CD4-positive, alpha-beta T cell (primary cell): ENCODE data around the gene SPTLC1. TPM values are rescaled to one million over a fixed set of nuclear protein-coding genes. Genes with fewer than 3 reads are reported as not detected.

Source experiments
- ATAC-seq: fragments of 200-7000 bp; cut with Tn5 transposase; one replicate; pipeline ENCODE4 v1.10.0; 2022; ENCODE audit warnings: mild to moderate bottlenecking; ENCODE audit not compliant: poor library complexity
- CTCF ChIA-PET: fragments of 350-600 bp; sonication (Branson Sonifier 250); formaldehyde crosslinking; loops from one replicate; lab custom pipeline; 2021; ENCODE audit warnings: antibody characterized with exemption, inconsistent platforms; lab: Charles Lee
- POLR2A ChIA-PET: fragments of 350-600 bp; sonication (Branson Sonifier 250); formaldehyde crosslinking; loops from one replicate; lab custom pipeline; 2021; ENCODE audit warnings: antibody characterized with exemption, inconsistent platforms; lab: Charles Lee
- DNase-seq, 14 experiments: peaks; one replicate each; pipeline ENCODE4 v3.0.0-alpha.2; 2013 to 2020; ENCODE audit warnings: mixed read lengths in 2 of 14
- H3K27ac ChIP-seq, 2 donors: one replicate each; pipeline versions ENCODE4 v1.5.1 to v1.7.0; 2013; ENCODE audit warnings: low read length in 2 of 2, low read depth in 1 of 2, mild to moderate bottlenecking in 1 of 2
- H3K27me3 ChIP-seq, 2 experiments: 1 replicate in 1 of 2; 2 replicates in 1 of 2; pipeline versions ENCODE4 v1.6.1 to v1.7.0; 2013; ENCODE audit warnings: low read length in 2 of 2, control low read depth in 1 of 2, mild to moderate bottlenecking in 1 of 2, moderate library complexity in 1 of 2; ENCODE audit not compliant: insufficient read depth in 2 of 2, control insufficient read depth in 1 of 2
- H3K36me3 ChIP-seq: one replicate; pipeline ENCODE4 v1.6.1; 2013; ENCODE audit warnings: low read length, control low read depth; ENCODE audit not compliant: insufficient read depth
- H3K4me1 ChIP-seq: one replicate; pipeline ENCODE4 v1.6.1; 2013; ENCODE audit warnings: low read length, control low read depth; ENCODE audit not compliant: insufficient read depth
- H3K4me3 ChIP-seq: one replicate; pipeline ENCODE4 v1.5.1; 2013; ENCODE audit warnings: mild to moderate bottlenecking, low read length, moderate library complexity
- H3K9me3 ChIP-seq, 2 experiments: 1 replicate in 1 of 2; 2 replicates in 1 of 2; pipeline versions ENCODE4 v1.6.1 to v1.7.0; 2013; ENCODE audit warnings: low read length in 2 of 2, mild to moderate bottlenecking in 2 of 2, control low read depth in 1 of 2, moderate library complexity in 1 of 2; ENCODE audit not compliant: control insufficient read depth in 1 of 2, insufficient read depth in 1 of 2
- H3K27ac Mint-ChIP-seq: one replicate; pipeline ENCODE4 v1.8.0; 2020; ENCODE audit warnings: mixed read lengths
- H3K27me3 Mint-ChIP-seq: one replicate; pipeline ENCODE4 v1.8.0; 2021; ENCODE audit warnings: mixed read lengths
- H3K36me3 Mint-ChIP-seq: one replicate; pipeline ENCODE4 v1.8.0; 2021; ENCODE audit warnings: low read depth, mixed read lengths
- H3K4me1 Mint-ChIP-seq: one replicate; pipeline ENCODE4 v1.8.0; 2021; ENCODE audit warnings: low read depth, mixed read lengths
- H3K4me3 Mint-ChIP-seq: one replicate; pipeline ENCODE4 v1.8.0; 2020; ENCODE audit warnings: mild to moderate bottlenecking, mixed read lengths
- H3K9me3 Mint-ChIP-seq: one replicate; pipeline ENCODE4 v1.8.0; 2020; ENCODE audit warnings: mixed read lengths
- intact Hi-C, 2 experiments: fragments of 100-400 bp; cut with DNase I in 1 of 2; cut with micrococcal nuclease in 1 of 2; formaldehyde crosslinking; loops; one replicate each; pipeline versions ENCODE4 v1.15.1 to v1.9.0; 2023 to 2025; cut with DNase I, micrococcal nuclease
- total RNA-seq, 174 experiments: library from RNA in 2 of 174; stranded (reverse) in 2 of 174; gene quantifications; one replicate each; pipeline ENCODE4 v1.2.3 and lab custom pipeline; 2021 to 2026
- TF ChIP-seq, protein P1 (sequence below): fragments of 200-600 bp; IDR thresholded peaks from one replicate; pipeline ENCODE4 v1.8.0; 2022; ENCODE audit warnings: antibody characterized with exemption, mild to moderate bottlenecking

The SPTLC1 gene
- total RNA-seq, 2 experiments from 2014 or later: 40.9 to 43.0 TPM

DNA sequence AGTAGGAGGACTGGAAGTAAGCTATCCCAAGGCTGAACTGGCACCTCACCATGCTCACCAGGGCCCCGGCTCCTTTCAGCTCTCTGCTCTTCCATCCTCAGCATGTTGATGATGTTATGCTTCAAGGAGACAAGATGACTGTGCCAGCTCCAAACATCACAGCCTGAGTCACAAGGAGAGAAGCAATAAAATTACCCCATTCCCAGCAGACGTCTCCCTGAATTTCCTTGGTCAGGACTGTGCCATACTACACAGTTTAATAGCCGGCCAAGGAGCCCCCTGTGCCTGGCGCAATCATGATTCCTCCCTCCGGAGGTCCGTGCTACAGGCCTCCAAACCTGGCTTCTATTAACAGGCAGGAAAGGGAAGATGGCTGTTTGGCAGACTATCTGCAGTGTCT is 114.0 kb downstream of the SPTLC1 start:
- Histone ChIP-seq H3K27me3 (peaks cover 0 to 3% of the 10 kb centered on the region in 2 experiments), H3K36me3 (no peaks in the 10 kb centered on the region), H3K4me1 (no peaks in the 10 kb centered on the region), H3K9me3 (peaks cover 0 to 11% of the 10 kb centered on the region in 2 experiments), H3K27ac (no peak overlapping the region), H3K4me3 (no peak overlapping the region)
- peaks cover 30% of the 10 kb centered on the region for H3K27me3 Mint-ChIP-seq
- no peak for DNase-seq
- no peaks in the 10 kb centered on the region for H3K4me1 Mint-ChIP-seq
- no peaks in the 10 kb centered on the region for H3K36me3 Mint-ChIP-seq
- no peak overlapping the region for H3K27ac Mint-ChIP-seq
- TF ChIP-seq, protein P1, sequence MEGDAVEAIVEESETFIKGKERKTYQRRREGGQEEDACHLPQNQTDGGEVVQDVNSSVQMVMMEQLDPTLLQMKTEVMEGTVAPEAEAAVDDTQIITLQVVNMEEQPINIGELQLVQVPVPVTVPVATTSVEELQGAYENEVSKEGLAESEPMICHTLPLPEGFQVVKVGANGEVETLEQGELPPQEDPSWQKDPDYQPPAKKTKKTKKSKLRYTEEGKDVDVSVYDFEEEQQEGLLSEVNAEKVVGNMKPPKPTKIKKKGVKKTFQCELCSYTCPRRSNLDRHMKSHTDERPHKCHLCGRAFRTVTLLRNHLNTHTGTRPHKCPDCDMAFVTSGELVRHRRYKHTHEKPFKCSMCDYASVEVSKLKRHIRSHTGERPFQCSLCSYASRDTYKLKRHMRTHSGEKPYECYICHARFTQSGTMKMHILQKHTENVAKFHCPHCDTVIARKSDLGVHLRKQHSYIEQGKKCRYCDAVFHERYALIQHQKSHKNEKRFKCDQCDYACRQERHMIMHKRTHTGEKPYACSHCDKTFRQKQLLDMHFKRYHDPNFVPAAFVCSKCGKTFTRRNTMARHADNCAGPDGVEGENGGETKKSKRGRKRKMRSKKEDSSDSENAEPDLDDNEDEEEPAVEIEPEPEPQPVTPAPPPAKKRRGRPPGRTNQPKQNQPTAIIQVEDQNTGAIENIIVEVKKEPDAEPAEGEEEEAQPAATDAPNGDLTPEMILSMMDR: no peak
- no peaks in the 10 kb centered on the region for H3K9me3 Mint-ChIP-seq
- H3K4me3 Mint-ChIP-seq: no peak overlapping the region
- no peak for ATAC-seq
- CTCF ChIA-PET: interaction anchor here (1.2 kb wide), 1 partner anchor 38 kb away, joined by 3 read pairs; no protein-coding TSS in a partner anchor
- intact Hi-C loops: no loop called here
- POLR2A ChIA-PET: no interaction called here

DNA sequence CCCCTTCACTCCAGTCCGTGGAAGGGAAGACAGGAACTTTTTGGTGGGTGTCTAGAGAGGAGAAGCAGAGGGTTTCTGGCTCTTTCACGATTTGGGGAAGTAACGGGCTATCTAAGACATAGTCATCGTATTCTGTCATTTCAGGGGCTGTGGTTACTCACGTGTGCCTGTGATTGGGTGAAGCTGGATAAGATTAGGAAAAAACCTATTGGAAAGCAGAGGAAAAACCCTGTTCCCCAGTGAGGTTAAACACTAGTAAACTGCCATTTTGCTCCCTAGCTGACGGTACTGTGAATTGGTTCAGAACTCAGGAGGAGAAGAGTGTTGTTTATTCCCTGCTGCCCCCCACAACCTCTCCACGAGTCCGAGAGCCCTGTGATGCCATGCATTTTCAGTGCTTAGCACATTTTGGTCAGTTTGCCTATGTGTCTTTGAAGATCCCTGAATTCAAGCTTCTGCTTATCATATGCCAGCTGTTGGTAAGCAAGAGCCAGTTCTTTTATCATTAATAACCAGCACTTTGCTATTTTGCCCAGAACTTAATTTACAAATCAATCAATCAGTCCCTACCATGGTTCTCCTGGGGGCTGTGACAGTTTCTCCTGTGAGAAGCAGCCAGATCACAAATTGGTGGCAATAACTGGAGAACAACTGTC is 120.1 kb downstream of the SPTLC1 start:
- TF ChIP-seq, protein P1: no peak
- Mint-ChIP-seq H3K4me3 (no peak overlapping the region), H3K9me3 (no peaks in the 10 kb centered on the region), H3K27me3 (peaks cover 28% of the 10 kb centered on the region), H3K4me1 (no peaks in the 10 kb centered on the region), H3K36me3 (no peaks in the 10 kb centered on the region), H3K27ac (no peak overlapping the region)
- H3K4me3 ChIP-seq: no peak overlapping the region
- intact Hi-C loops: no loop called here
- ChIA-PET POLR2A (no interaction called here), CTCF (no interaction called here)
- DNase-seq: no peak
- no peak for ATAC-seq
- H3K27ac ChIP-seq: no peak overlapping the region
- no peaks in the 10 kb centered on the region for H3K36me3 ChIP-seq
- H3K27me3 ChIP-seq: peaks cover 5 to 8% of the 10 kb centered on the region in 2 experiments
- H3K9me3 ChIP-seq: no peaks in the 10 kb centered on the region
- no peaks in the 10 kb centered on the region for H3K4me1 ChIP-seq

DNA sequence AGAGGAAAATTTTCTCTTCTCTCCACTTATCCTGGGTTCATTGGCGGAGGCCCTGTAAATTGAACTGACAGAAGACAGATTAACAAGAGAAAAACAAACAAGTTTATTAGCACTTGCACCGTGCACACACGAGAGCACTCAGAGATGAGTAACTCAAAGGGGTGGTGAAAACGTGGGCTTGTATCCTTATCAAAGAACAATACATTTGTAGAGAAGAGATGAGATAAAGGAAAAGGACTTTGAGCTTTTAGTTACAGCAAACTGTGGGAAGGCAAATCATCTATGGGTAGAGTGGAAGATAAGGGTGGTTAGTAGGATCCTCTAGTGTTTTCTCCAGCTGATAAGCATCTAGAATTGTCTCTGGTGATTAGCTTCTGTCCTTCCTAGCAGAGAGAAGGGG is 120.8 kb downstream of the SPTLC1 start:
- intact Hi-C loops: no loop called here
- ChIA-PET CTCF (no interaction called here), POLR2A (no interaction called here)
- H3K4me3 ChIP-seq: no peak overlapping the region
- Mint-ChIP-seq H3K36me3 (no peaks in the 10 kb centered on the region), H3K27me3 (peaks cover 27% of the 10 kb centered on the region), H3K27ac (no peak overlapping the region), H3K4me1 (no peaks in the 10 kb centered on the region), H3K9me3 (no peaks in the 10 kb centered on the region), H3K4me3 (no peak overlapping the region)
- no peaks in the 10 kb centered on the region for H3K9me3 ChIP-seq
- TF ChIP-seq, protein P1: no peak
- H3K4me1 ChIP-seq: no peaks in the 10 kb centered on the region
- DNase-seq: no peak
- no peak for ATAC-seq
- no peaks in the 10 kb centered on the region for H3K36me3 ChIP-seq
- no peak overlapping the region for H3K27ac ChIP-seq
- H3K27me3 ChIP-seq: peaks cover 5 to 8% of the 10 kb centered on the region in 2 experiments
